Measurements from ENCODE around the gene CRYBG1. TPM values are rescaled to one million over a fixed set of nuclear protein-coding genes. Genes with fewer than 3 reads are reported as not detected.

CRYBG1 gene
- total and polyA plus RNA-seq, 2 experiments from 2014 or later, result 3.2 to 10.0 TPM

- no peak for DNase-seq (ENCODE audit: low spot score)
- no peak overlapping the region for H3K27ac ChIP-seq
- TF ChIP-seq CTCF (IDR thresholded peaks at IDR 0.05; ENCODE audit: poor library complexity) (no peak), EZH2 (IDR thresholded peaks at IDR 0.05; ENCODE audit: borderline replicate concordance) (no peak), EZH2phosphoT487 (IDR thresholded peaks at IDR 0.05; ENCODE audit: low read depth, severe bottlenecking, unreplicated experiment) (no peak)
- no peaks in the 10 kb centered on the region for H3K9me2 ChIP-seq (replicated peaks; ENCODE audit: insufficient read depth)
- H3K4me3 ChIP-seq, result no peak overlapping the region
- no peaks in the 10 kb centered on the region for H4K20me1 ChIP-seq (ENCODE audit: insufficient read depth, poor library complexity, severe bottlenecking)
- peaks cover 6% of the 10 kb centered on the region for H3K27me3 ChIP-seq
- no peak overlapping the region for H3K4me2 ChIP-seq
- no peaks in the 10 kb centered on the region for H3K4me1 ChIP-seq (ENCODE audit: insufficient read depth)
- no peaks in the 10 kb centered on the region for H3K79me2 ChIP-seq
- H3K9me3 ChIP-seq (ENCODE audit: low read depth), result no peaks in the 10 kb centered on the region
- no peaks in the 10 kb centered on the region for H3K36me3 ChIP-seq (replicated peaks; ENCODE audit: insufficient read depth, low read depth)
- H2AFZ ChIP-seq, result no peak overlapping the region
Observed at GRCh38 chr6:106445508-106445878, 85.0 kb downstream of the CRYBG1 start.

DNA sequence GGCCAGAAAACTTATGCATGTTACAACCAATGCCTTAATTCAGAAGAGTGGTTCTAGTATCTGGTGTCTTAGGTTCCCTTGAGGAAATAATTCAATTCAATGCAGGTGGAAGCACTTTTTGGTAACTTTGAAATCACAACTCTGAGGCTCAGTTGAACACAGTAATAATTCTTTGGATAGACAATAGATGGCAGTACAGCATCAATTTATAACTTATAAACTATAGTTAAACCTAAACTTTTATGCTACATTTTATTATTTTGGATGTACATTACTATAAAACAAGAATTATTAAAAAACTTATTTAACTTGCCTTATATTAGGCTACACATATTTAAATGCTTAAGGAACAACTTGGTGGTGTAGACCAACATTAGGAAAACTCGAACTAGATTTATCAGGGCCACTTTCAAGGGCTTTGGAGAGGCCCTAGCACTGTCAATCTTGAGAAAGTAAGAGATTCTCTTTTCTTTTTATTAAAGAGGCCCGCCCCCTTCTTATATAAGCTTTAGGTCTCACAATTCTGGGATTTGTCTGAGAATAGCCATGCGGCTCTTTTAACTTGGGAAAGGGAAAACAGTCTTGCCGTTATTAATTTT is 85.9 kb downstream of the CRYBG1 start:
- Histone ChIP-seq H3K79me2 (no peaks in the 10 kb centered on the region), H3K4me1 (ENCODE audit: insufficient read depth) (no peaks in the 10 kb centered on the region), H4K20me1 (ENCODE audit: insufficient read depth, poor library complexity, severe bottlenecking) (no peaks in the 10 kb centered on the region), H3K27me3 (peaks cover 6% of the 10 kb centered on the region), H3K36me3 (replicated peaks; ENCODE audit: insufficient read depth, low read depth) (no peaks in the 10 kb centered on the region), H3K4me3 (no peak overlapping the region), H3K9me2 (replicated peaks; ENCODE audit: insufficient read depth) (no peaks in the 10 kb centered on the region), H2AFZ (no peak overlapping the region), H3K4me2 (peak overlapping the region; percentile 20), H3K27ac (no peak overlapping the region), H3K9me3 (ENCODE audit: low read depth) (no peaks in the 10 kb centered on the region)
- WGBS (ENCODE audit: low lambda C conversion rate, missing lambda C conversion rate), result 55% methylated on average over 4 of the region's 4 CpGs
- no peak for TF ChIP-seq EZH2 (IDR thresholded peaks at IDR 0.05; ENCODE audit: borderline replicate concordance)
- peak; percentile 70 for TF ChIP-seq CTCF (IDR thresholded peaks at IDR 0.05; ENCODE audit: poor library complexity)
- TF ChIP-seq EZH2phosphoT487 (IDR thresholded peaks at IDR 0.05; ENCODE audit: low read depth, severe bottlenecking, unreplicated experiment), result no peak
- no peak for DNase-seq (ENCODE audit: low spot score)

- H3K4me1 ChIP-seq (ENCODE audit: insufficient read depth), result no peaks in the 10 kb centered on the region
- no peaks in the 10 kb centered on the region for H3K36me3 ChIP-seq (replicated peaks; ENCODE audit: insufficient read depth, low read depth)
- H3K9me3 ChIP-seq (ENCODE audit: low read depth), result no peaks in the 10 kb centered on the region
- TF ChIP-seq CTCF (IDR thresholded peaks at IDR 0.05; ENCODE audit: poor library complexity) (no peak), EZH2 (IDR thresholded peaks at IDR 0.05; ENCODE audit: borderline replicate concordance) (no peak), EZH2phosphoT487 (IDR thresholded peaks at IDR 0.05; ENCODE audit: low read depth, severe bottlenecking, unreplicated experiment) (no peak)
- H4K20me1 ChIP-seq (ENCODE audit: insufficient read depth, poor library complexity, severe bottlenecking), result no peaks in the 10 kb centered on the region
- H3K27me3 ChIP-seq, result peaks cover 6% of the 10 kb centered on the region
- no peak overlapping the region for H3K4me3 ChIP-seq
- H3K27ac ChIP-seq, result no peak overlapping the region
- H3K9me2 ChIP-seq (replicated peaks; ENCODE audit: insufficient read depth), result no peaks in the 10 kb centered on the region
- peak; percentile 29 for DNase-seq (ENCODE audit: low spot score)
- H3K4me2 ChIP-seq, result peak overlapping the region; percentile 20
- H3K79me2 ChIP-seq, result no peaks in the 10 kb centered on the region
- 56% methylated on average over 2 of the region's 2 CpGs for WGBS (ENCODE audit: low lambda C conversion rate, missing lambda C conversion rate)
- no peak overlapping the region for H2AFZ ChIP-seq
Observed at GRCh38 chr6:106446983-106447382, 86.5 kb downstream of the CRYBG1 start.
